Measurements from ENCODE around the gene MARCHF10.

The MARCHF10 gene

GRCh38 chr17:62673614-62674362 lies 134.3 kb downstream of the MARCHF10 start:
- no peak for TF ChIP-seq CTCF (IDR thresholded peaks at IDR 0.05; ENCODE audit: unreplicated experiment in 3 of 3)
- peak overlapping the region in 2 of 3 experiments; percentile 49 to 54 for H3K27ac Mint-ChIP-seq

GRCh38 chr17:62672957-62673356 lies 135.2 kb downstream of the MARCHF10 start:
- no peaks in the 10 kb centered on the region for H3K27me3 Mint-ChIP-seq (ENCODE audit: low read depth)
- no peak overlapping the region for H3K27ac Mint-ChIP-seq
- H3K36me3 Mint-ChIP-seq (ENCODE audit: low read depth) = peaks cover 36% of the 10 kb centered on the region
- no peaks in the 10 kb centered on the region for H3K9me3 Mint-ChIP-seq
- TF ChIP-seq CTCF (IDR thresholded peaks at IDR 0.05; ENCODE audit: unreplicated experiment in 3 of 3) = no peak
- no peak overlapping the region for H3K4me3 Mint-ChIP-seq
- peaks cover 5% of the 10 kb centered on the region for H3K4me1 Mint-ChIP-seq

More at GRCh38 chr17:62673614-62674362, 134.3 kb downstream of the MARCHF10 start:
- Mint-ChIP-seq H3K9me3 (no peaks in the 10 kb centered on the region), H3K36me3 (ENCODE audit: low read depth) (peaks cover 33% of the 10 kb centered on the region), H3K4me3 (no peak overlapping the region), H3K27me3 (ENCODE audit: low read depth) (no peaks in the 10 kb centered on the region), H3K4me1 (peaks cover 5% of the 10 kb centered on the region)

GRCh38 chr17:62671553-62671952 lies 136.6 kb downstream of the MARCHF10 start:
- Mint-ChIP-seq H3K27me3 (ENCODE audit: low read depth) (no peaks in the 10 kb centered on the region), H3K27ac (no peak overlapping the region), H3K4me3 (no peak overlapping the region), H3K9me3 (no peaks in the 10 kb centered on the region), H3K4me1 (peaks cover 5% of the 10 kb centered on the region), H3K36me3 (ENCODE audit: low read depth) (peaks cover 38% of the 10 kb centered on the region)
- no peak for TF ChIP-seq CTCF (IDR thresholded peaks at IDR 0.05; ENCODE audit: unreplicated experiment in 3 of 3)

- Mint-ChIP-seq H3K4me1 (peaks cover 5% of the 10 kb centered on the region), H3K9me3 (no peaks in the 10 kb centered on the region), H3K27ac (no peak overlapping the region), H3K4me3 (no peak overlapping the region), H3K27me3 (ENCODE audit: low read depth) (no peaks in the 10 kb centered on the region), H3K36me3 (ENCODE audit: low read depth) (peaks cover 34% of the 10 kb centered on the region)
- no peak for TF ChIP-seq CTCF (IDR thresholded peaks at IDR 0.05; ENCODE audit: unreplicated experiment in 3 of 3)
These were observed 137.8 kb downstream of the MARCHF10 start for GRCh38 chr17:62670202-62670821.

- peak overlapping the region in 1 of 3 experiments; percentile 20 for H3K27ac Mint-ChIP-seq
- H3K36me3 Mint-ChIP-seq (ENCODE audit: low read depth) = peaks cover 44% of the 10 kb centered on the region
- no peaks in the 10 kb centered on the region for H3K9me3 Mint-ChIP-seq
- no peak overlapping the region for H3K4me3 Mint-ChIP-seq
- H3K27me3 Mint-ChIP-seq (ENCODE audit: low read depth) = no peaks in the 10 kb centered on the region
- no peak for TF ChIP-seq CTCF (IDR thresholded peaks at IDR 0.05; ENCODE audit: unreplicated experiment in 3 of 3)
- no peaks in the 10 kb centered on the region for H3K4me1 Mint-ChIP-seq
These were observed 139.9 kb downstream of the MARCHF10 start for GRCh38 chr17:62668091-62668804.

All from nephron (organoid).